GM12892 (cell line): Measurements from ENCODE around the gene MMP24OS.
A peak's percentile ranks its signal among the peaks of the same experiment; 100 is the strongest.
"Not testable (repeated sequence)": the region's sequence is repeated elsewhere in the genome, so short reads cannot be mapped to it uniquely, and the experiment has no call there.

Experiments used
- DNase-seq: peaks from one replicate; pipeline ENCODE4 v3.0.0; 2011; ENCODE audit not compliant: insufficient read length
- FAIRE-seq: peaks from 2 replicates; lab custom pipeline; 2011; peaks lifted over from hg19 to GRCh38; lab: Jason Lieb, UNC
- POLR2A ChIP-seq: IDR thresholded peaks from 2 replicates; pipeline ENCODE4 v1.6.1; 2011; ENCODE audit warnings: low read depth, low read length, control low read depth
- POLR2AphosphoS5 ChIP-seq: IDR thresholded peaks from 2 replicates; pipeline ENCODE4 v1.6.1; 2011; ENCODE audit warnings: low read depth, low read length, control low read depth
- TAF1 ChIP-seq: IDR thresholded peaks from 2 replicates; pipeline ENCODE4 v1.6.1; 2011; ENCODE audit warnings: low read depth, mild to moderate bottlenecking, control low read depth, low read length, borderline replicate concordance

The MMP24OS gene

DNA sequence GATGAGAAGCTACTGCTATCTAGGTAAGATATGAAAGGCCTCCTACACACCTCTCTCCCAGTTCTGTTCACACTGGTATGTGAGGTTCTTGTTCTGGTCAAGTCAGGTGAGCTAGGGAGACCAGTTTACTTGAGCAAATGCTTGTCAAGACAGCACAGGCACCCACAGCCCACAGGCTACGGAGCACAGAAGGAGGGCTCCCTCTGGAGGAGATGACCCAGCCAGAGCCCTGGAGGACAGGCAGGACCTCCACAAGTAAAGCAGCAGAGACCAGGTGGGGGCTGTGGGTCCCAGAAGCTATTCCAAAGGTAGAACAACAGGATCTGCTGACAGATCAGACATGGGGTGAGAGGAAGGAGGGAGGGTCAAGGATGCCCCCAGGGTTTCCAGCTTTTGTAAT is 13.2 kb downstream of the MMP24OS start:
- TF ChIP-seq POLR2A, result no peak
- no peak for TF ChIP-seq POLR2AphosphoS5
- TF ChIP-seq TAF1, result no peak
- no peak for DNase-seq
- no peak for FAIRE-seq

DNA sequence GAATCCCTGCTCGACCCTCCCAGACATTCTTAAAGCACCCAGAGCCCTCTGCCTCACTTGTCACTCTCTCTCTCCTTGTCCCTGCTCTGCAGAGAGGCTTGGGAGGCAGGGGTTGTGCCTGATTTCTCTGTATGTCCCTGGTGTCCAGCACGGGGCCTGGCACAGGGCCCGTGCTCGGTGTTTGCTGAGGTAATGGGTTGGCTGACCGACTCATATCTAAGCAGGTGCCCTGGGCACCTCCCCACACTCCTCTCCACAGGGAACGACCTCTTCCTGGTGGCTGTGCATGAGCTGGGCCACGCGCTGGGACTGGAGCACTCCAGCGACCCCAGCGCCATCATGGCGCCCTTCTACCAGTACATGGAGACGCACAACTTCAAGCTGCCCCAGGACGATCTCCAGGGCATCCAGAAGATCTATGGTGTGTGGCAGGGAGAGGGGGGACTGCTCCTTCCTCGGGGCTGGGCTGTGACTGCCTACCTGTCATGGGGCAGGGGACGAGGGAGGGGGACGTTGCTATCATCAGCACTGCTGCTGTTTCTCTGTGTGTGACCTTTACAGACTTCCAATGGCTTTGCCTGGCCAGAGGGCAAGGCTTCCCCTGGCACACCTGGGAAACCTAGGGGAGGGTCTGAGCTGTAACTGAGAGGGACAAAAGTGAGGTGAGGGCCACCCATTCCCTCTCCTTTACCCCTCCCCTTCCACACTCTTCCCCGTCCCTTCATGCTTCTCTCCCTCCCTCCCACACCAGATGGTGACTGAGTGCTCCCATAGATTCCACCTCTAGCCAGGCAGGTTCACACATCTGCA is 14.2 kb downstream of the MMP24OS start:
- no peak for TF ChIP-seq POLR2AphosphoS5
- no peak for TF ChIP-seq TAF1
- no peak for TF ChIP-seq POLR2A
- DNase-seq (no peak), FAIRE-seq (no peak)

DNA sequence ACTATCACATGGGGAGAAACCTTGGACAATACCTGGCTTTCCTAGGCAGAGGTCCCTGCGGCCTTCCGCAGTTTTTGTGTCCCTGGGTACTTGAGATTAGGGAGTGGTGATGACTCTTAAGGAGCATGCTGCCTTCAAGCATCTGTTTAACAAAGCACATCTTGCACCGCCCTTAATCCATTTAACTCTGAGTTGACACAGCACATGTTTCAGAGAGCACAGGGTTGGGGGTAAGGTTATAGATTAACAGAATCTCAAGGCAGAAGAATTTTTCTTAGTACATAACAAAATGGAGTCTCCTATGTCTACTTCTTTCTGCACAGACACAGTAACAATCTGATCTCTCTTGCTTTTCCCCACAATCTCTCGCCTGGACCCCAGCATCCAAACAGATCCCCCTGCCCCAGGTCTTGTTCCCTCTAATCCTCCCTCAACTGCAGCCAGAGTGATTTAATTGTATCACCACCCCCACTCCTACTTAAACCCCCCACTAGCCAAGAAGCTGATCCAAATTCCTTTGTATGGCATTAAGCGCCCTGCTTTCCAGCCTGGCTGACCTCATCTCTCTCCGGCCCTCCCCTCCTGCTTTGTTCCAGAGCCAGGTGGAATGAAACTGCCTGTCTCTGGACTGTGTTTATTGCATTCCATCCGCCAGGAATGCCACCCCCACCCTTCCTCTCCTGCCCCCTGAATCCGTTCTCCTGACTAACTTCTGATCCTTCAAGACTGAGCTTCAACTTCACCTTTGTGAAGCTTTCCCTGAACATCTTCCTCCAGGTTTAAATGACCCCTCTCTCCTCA is 15.0 kb downstream of the MMP24OS start:
- not testable (repeated sequence) for DNase-seq, FAIRE-seq

DNA sequence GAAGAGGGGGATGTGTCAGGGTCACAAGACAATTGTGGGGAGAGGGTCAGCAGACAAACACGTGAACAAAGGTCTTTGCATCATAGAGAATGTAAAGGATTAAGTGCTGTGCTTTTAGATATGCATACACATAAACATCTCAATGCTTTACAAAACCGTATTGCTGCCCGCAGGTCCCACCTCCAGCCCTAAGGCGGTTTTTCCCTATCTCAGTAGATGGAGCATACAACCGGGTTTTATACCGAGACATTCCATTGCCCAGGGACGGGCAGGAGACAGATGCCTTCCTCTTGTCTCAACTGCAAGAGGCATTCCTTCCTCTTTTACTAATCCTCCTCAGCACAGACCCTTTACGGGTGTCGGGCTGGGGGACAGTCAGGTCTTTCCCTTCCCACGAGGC is 15.6 kb downstream of the MMP24OS start:
- not testable (repeated sequence) for FAIRE-seq, DNase-seq

GRCh38 chr20:35260426-35260825 is 17.5 kb downstream of the MMP24OS start:
- DNase-seq (no peak), FAIRE-seq (no peak)
- no peak for TF ChIP-seq POLR2AphosphoS5
- TF ChIP-seq POLR2A, result no peak
- TF ChIP-seq TAF1, result no peak

DNA sequence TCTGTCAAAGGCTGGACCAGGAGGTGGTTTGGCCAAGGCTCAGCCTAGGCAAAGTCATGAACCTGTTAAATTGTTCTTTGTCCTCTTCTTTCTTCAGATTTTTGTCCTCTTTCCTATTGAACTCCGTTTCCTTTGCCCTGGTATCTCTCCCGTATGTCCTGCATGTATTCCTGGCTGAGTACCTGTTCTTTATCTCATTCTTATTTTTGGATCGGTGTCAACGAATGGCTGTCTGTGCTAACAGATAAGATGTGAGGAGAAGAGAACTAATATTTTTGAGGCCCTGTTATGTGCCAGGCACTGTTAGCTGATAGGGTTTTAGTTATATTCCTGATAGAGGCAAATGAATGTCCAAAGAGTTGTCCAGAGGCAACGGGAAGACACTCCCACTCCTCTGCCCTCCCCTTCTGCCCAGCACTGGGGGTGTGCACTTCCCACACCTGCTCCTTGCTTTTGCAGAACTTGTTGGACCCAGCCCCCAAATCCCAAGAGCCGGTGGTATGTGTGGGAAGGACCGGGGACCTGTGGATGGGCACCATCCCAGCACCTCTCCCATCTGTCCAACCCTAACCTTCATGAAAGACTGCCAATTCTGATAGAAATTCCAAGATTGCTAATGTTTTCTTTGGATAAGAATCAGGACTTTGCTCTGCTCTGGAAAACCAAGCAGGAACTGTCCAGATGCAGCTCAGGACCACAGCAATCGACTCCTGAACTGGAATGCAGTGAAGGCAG is 20.6 kb downstream of the MMP24OS start:
- no peak for TF ChIP-seq POLR2A
- no peak for TF ChIP-seq POLR2AphosphoS5
- FAIRE-seq (no peak), DNase-seq (no peak)

GRCh38 chr20:35254448-35254999 is 23.4 kb downstream of the MMP24OS start:
- DNase-seq (no peak), FAIRE-seq (no peak)
- no peak for TF ChIP-seq TAF1
- no peak for TF ChIP-seq POLR2A
- no peak for TF ChIP-seq POLR2AphosphoS5

DNA sequence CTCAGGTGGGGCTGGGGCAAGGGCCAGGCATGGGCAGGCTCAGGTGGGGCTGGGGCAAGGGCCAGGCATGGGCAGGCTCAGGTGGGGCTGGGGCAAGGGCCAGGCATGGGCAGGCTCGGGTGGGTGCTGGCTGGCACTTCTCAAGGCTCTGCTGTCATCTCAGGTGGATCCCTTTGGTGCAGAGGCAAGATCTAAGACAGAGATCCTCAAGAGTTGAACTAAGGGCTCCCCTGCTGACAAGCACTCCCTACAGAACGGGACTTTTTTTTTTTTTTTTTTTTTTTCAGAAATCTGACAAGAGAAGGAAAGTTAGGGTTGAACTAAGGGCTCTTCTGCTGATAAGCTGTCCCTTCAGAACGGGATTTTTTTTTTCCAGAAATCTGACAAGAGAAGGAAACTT is 24.9 kb downstream of the MMP24OS start:
- DNase-seq (no peak), FAIRE-seq (no peak)
- TF ChIP-seq TAF1 (no peak), POLR2A (no peak), POLR2AphosphoS5 (no peak)

DNA sequence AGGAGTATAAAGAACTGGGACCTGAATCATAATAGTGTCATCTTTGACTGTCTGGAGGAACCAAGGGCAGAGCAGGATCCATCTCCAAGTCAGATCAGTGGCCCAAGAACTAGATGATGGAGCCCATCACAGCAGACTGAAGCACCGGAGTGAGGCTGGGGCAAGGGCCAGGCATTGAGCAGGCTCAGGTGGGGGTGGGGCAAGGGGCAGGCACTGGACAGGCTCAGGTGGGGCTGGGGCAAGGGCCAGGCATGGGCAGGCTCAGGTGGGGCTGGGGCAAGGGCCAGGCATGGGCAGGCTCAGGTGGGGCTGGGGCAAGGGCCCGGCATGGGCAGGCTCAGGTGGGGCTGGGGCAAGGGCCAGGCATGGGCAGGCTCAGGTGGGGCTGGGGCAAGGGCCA is 25.3 kb downstream of the MMP24OS start:
- not testable (repeated sequence) for FAIRE-seq, DNase-seq

- DNase-seq, result no peak
- FAIRE-seq, result peak; percentile 53
- TF ChIP-seq POLR2AphosphoS5 (no peak), POLR2A (no peak), TAF1 (no peak)
Measured at GRCh38 chr20:35252037-35252461, 25.9 kb downstream of the MMP24OS start.

DNA sequence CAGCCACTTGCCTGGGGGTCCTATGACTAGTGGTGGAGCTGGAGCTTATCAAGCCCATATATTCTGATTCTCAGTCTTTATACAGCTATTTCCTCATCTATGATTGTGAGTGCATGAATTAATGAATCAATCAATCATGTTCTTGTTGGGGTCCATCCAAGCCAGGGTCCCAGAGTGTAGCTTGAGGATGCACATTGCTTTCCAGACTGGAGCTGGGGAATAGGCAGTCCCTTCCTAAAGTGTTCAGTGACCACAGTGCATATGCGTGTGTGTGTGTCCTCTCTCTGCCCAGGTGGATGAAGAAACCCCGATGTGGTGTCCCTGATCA is 26.3 kb downstream of the MMP24OS start:
- no peak for DNase-seq
- no peak for FAIRE-seq
- TF ChIP-seq TAF1 (no peak), POLR2AphosphoS5 (no peak), POLR2A (no peak)
